Uterus (tissue), 4 donors: ENCODE data around the gene COL6A3. TPM values are rescaled to one million over a fixed set of nuclear protein-coding genes. Genes with fewer than 3 reads are reported as not detected.

Experiments
- DNase-seq, 2 donors: peaks; one replicate each; pipeline ENCODE4 v3.0.0-alpha.2; 2019 to 2020
- H3K27ac ChIP-seq, 2 donors: fragments of 200-600 bp; sonication (generic); 1 replicate in 1 of 2; 2 replicates in 1 of 2; pipeline ENCODE4 v1.5.1; 2016 to 2018
- H3K27me3 ChIP-seq, 2 donors: fragments of 200-600 bp; sonication (generic); one replicate each; pipeline ENCODE4 v1.5.1; 2018 to 2019; ENCODE audit warnings: control low read depth in 1 of 2
- H3K36me3 ChIP-seq, 2 donors: fragments of 200-600 bp; sonication (generic); one replicate each; pipeline ENCODE4 v1.5.1; 2019; ENCODE audit warnings: control low read depth in 1 of 2
- H3K4me1 ChIP-seq, 2 donors: fragments of 200-600 bp; sonication (generic); one replicate each; pipeline ENCODE4 v1.5.1; 2018 to 2019; ENCODE audit warnings: control low read depth in 1 of 2
- H3K4me3 ChIP-seq, 2 donors: fragments of 200-600 bp; sonication (generic); 1 replicate in 1 of 2; 2 replicates in 1 of 2; pipeline ENCODE4 v1.5.1; 2018 to 2019; ENCODE audit warnings: mild to moderate bottlenecking in 1 of 2
- H3K9me3 ChIP-seq, 2 donors: fragments of 200-600 bp; sonication (generic); one replicate each; pipeline ENCODE4 v1.5.1; 2019; ENCODE audit warnings: control low read depth in 1 of 2
- CTCF ChIP-seq, 4 experiments: fragments of 200-600 bp in 2 of 4; fragments of 450-650 bp in 2 of 4; sonication (generic) in 2 of 4; IDR thresholded peaks; one replicate each; pipeline ENCODE4 v1.5.1; 2016 to 2019; ENCODE audit warnings: antibody characterized with exemption in 4 of 4, mild to moderate bottlenecking in 2 of 4, moderate library complexity in 1 of 4
- POLR2A ChIP-seq, 2 donors: fragments of 450-650 bp; IDR thresholded peaks; one replicate each; pipeline ENCODE4 v1.6.1; 2016; ENCODE audit warnings: antibody characterized with exemption in 2 of 2, mild to moderate bottlenecking in 1 of 2, moderate library complexity in 1 of 2
- intact Hi-C: fragments of 100-400 bp; cut with DNase I; formaldehyde crosslinking; loops from one replicate; pipeline ENCODE4 v1.15.1; 2023; ENCODE audit warnings: low total_unique reads
- total RNA-seq, 4 donors: library from RNA; depleted of rRNA in 3 of 4; stranded (reverse); fragments of >200 nt in 3 of 4; gene quantifications; one replicate each; pipeline versions ENCODE4 v1.1.0 to v1.2.4, GENCODE V29; 2014 to 2023
- donor health status: DM: yes; HTN: yes; CAD: no.

COL6A3 gene
- total RNA-seq, 4 donors from 2014 or later: 164 to 1,719 (median 447) TPM

DNA sequence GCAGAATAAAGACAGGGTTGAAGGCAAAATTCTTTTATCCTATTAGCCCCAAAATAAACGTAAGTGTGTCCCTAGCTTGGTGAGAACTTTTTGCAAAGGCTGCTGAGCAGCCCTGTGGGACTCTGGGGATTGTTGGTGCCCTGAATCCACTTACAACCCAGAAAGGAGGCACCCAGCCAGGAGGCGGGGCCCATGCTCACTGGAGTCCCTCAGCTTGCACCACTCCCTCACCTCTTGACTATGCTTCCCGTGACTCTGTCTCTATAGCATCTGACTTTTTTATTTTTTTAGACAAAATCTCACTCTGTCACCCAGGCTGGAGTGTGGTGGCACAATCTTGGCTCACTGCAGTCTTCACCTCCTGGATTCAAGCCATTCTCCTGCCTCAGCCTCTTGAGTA, 15.8 kb upstream of the COL6A3 start:
- H3K4me3 ChIP-seq: no peak overlapping the region
- peaks cover 0 to 2% of the 10 kb centered on the region in 2 donors for H3K4me1 ChIP-seq
- no peaks in the 10 kb centered on the region for H3K27me3 ChIP-seq
- TF ChIP-seq CTCF (IDR thresholded peaks at IDR 0.05) (no peak), POLR2A (IDR thresholded peaks at IDR 0.05) (no peak)
- no peak overlapping the region for H3K27ac ChIP-seq
- intact Hi-C loops: no loop called here
- no peaks in the 10 kb centered on the region for H3K36me3 ChIP-seq
- no peak for DNase-seq
- H3K9me3 ChIP-seq: no peaks in the 10 kb centered on the region

GRCh38 chr2:237427769-237428506, 14.0 kb upstream of the COL6A3 start:
- no peaks in the 10 kb centered on the region for H3K9me3 ChIP-seq
- peaks cover 0 to 3% of the 10 kb centered on the region in 2 donors for H3K4me1 ChIP-seq
- H3K27ac ChIP-seq: no peak overlapping the region
- intact Hi-C loops: no loop called here
- TF ChIP-seq POLR2A (IDR thresholded peaks at IDR 0.05): no peak
- TF ChIP-seq CTCF (IDR thresholded peaks at IDR 0.05): no peak
- H3K36me3 ChIP-seq: no peaks in the 10 kb centered on the region
- DNase-seq: no peak
- no peaks in the 10 kb centered on the region for H3K27me3 ChIP-seq
- no peak overlapping the region for H3K4me3 ChIP-seq

DNA sequence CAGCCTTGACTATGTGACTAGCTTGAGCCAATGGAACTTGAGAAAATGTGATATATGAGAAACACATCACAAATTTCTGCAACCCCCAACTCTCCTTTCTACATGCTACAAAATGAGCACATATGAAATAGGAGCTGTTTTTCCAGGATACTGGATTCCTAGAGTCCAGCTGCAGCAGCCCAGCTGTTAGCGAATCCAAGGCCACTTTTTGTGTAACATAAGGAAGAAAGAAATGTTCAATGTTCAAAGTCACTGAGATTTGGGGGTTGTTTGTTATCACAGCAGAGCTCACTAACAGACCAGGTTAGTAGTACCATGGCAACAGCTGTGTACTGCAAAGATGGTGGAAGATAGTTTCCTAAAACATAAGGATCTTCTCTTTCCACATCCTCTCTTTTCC, 12.6 kb upstream of the COL6A3 start:
- DNase-seq: no peak
- H3K27me3 ChIP-seq: no peaks in the 10 kb centered on the region
- peaks cover 0 to 10% of the 10 kb centered on the region in 2 donors for H3K4me1 ChIP-seq
- intact Hi-C loops: no loop called here
- H3K9me3 ChIP-seq: no peaks in the 10 kb centered on the region
- no peak overlapping the region for H3K27ac ChIP-seq
- no peak overlapping the region for H3K4me3 ChIP-seq
- no peaks in the 10 kb centered on the region for H3K36me3 ChIP-seq
- TF ChIP-seq POLR2A (IDR thresholded peaks at IDR 0.05) (no peak), CTCF (IDR thresholded peaks at IDR 0.05) (no peak)

DNA sequence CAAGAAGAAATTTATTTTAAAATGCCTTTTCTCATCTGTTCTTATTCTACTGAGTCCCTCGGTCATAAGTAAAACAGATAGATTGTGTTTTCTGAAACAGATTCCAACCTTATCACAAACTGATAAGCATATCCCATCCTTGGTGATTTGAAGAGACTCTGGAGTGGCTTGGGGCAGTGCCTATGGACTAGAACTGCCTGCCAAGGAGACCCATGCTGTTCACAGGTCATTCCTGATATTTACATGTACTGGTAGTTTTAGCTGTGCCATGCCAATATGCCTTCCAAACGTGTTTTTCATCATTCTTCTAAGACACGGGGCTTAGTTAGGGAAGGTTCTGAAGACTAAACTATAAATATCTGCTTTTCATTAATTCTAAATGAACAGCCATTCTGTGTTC, 11.4 kb upstream of the COL6A3 start:
- no peaks in the 10 kb centered on the region for H3K9me3 ChIP-seq
- no peak for DNase-seq
- intact Hi-C loops: no loop called here
- peak overlapping the region; percentile 79 to 85 for H3K27ac ChIP-seq
- H3K4me1 ChIP-seq: peaks cover 0 to 10% of the 10 kb centered on the region in 2 donors
- no peaks in the 10 kb centered on the region for H3K36me3 ChIP-seq
- TF ChIP-seq POLR2A (IDR thresholded peaks at IDR 0.05): no peak
- TF ChIP-seq CTCF (IDR thresholded peaks at IDR 0.05): no peak
- no peaks in the 10 kb centered on the region for H3K27me3 ChIP-seq
- H3K4me3 ChIP-seq: no peak overlapping the region

- no peaks in the 10 kb centered on the region for H3K36me3 ChIP-seq
- intact Hi-C loops: no loop called here
- H3K4me3 ChIP-seq: no peak overlapping the region
- no peak for DNase-seq
- peaks cover 0 to 10% of the 10 kb centered on the region in 2 donors for H3K4me1 ChIP-seq
- peak overlapping the region; percentile 79 to 85 for H3K27ac ChIP-seq
- H3K27me3 ChIP-seq: no peaks in the 10 kb centered on the region
- no peak for TF ChIP-seq POLR2A (IDR thresholded peaks at IDR 0.05)
- TF ChIP-seq CTCF (IDR thresholded peaks at IDR 0.05): no peak
- H3K9me3 ChIP-seq: no peaks in the 10 kb centered on the region
Observed at GRCh38 chr2:237424544-237424943, 10.6 kb upstream of the COL6A3 start.
